T follicular helper cell (primary cell): ENCODE measurements around the gene ATP8B1.

ENCODE experiments used
- DNase-seq: peaks from one replicate; pipeline ENCODE4 v3.0.0-alpha.2; 2020; ENCODE audit warnings: low read depth

ATP8B1 gene

GRCh38 chr18:57618910-57619309 lies 184.2 kb downstream of the ATP8B1 start:
- no peak for DNase-seq

- DNase-seq = no peak
Observed at GRCh38 chr18:57603871-57604270, 199.2 kb downstream of the ATP8B1 start.
